ENCODE measurements around the gene KAT2B. TPM values are rescaled to one million over a fixed set of nuclear protein-coding genes. Genes with fewer than 3 reads are reported as not detected.

Gene KAT2B
- total RNA-seq, 4 donors from 2014 or later = 21.3 to 47.0 (median 33.3) TPM

DNA sequence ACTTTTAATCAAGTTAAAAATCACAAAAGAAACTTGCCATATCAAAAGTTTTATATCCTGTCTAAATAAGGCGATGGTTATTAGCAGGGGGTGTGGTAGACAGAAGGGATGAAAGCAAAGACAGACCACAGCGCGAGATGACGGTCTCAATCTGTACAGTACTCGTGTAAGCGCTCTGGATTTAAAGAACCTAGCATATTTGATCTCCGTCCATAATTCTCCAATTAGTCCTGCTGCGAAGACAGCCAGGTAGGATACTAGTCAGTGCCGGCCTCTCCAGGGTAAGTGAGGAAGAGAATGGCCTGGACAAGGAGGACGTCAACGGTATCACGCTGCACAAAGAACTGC, 145.1 kb downstream of the KAT2B start:
- ATAC-seq (ENCODE audit: low FRiP score) = no peak

GRCh38 chr3:20185679-20186599, 145.7 kb downstream of the KAT2B start, which contains the start of gene SGO1:
SGO1 (minus strand) TSS chr3:20186206; CDS start chr3:20184027, 2,179 bp downstream.
- DNase-seq (ENCODE audit: low spot score) = peak; percentile 99
- peak; percentile 100 for ATAC-seq (ENCODE audit: low FRiP score)
- TF ChIP-seq, protein P1, sequence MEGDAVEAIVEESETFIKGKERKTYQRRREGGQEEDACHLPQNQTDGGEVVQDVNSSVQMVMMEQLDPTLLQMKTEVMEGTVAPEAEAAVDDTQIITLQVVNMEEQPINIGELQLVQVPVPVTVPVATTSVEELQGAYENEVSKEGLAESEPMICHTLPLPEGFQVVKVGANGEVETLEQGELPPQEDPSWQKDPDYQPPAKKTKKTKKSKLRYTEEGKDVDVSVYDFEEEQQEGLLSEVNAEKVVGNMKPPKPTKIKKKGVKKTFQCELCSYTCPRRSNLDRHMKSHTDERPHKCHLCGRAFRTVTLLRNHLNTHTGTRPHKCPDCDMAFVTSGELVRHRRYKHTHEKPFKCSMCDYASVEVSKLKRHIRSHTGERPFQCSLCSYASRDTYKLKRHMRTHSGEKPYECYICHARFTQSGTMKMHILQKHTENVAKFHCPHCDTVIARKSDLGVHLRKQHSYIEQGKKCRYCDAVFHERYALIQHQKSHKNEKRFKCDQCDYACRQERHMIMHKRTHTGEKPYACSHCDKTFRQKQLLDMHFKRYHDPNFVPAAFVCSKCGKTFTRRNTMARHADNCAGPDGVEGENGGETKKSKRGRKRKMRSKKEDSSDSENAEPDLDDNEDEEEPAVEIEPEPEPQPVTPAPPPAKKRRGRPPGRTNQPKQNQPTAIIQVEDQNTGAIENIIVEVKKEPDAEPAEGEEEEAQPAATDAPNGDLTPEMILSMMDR (IDR thresholded peaks at IDR 0.05) = no peak

More for the DNA sequence above, 145.1 kb downstream of the KAT2B start:
- DNase-seq (ENCODE audit: low spot score) = no peak
- TF ChIP-seq, protein P1 (IDR thresholded peaks at IDR 0.05) = no peak

GRCh38 chr3:20186600-20187004, 146.4 kb downstream of the KAT2B start:
- TF ChIP-seq, protein P1 (IDR thresholded peaks at IDR 0.05) = no peak
- DNase-seq (ENCODE audit: low spot score) (no peak), ATAC-seq (ENCODE audit: low FRiP score) (no peak)

DNA sequence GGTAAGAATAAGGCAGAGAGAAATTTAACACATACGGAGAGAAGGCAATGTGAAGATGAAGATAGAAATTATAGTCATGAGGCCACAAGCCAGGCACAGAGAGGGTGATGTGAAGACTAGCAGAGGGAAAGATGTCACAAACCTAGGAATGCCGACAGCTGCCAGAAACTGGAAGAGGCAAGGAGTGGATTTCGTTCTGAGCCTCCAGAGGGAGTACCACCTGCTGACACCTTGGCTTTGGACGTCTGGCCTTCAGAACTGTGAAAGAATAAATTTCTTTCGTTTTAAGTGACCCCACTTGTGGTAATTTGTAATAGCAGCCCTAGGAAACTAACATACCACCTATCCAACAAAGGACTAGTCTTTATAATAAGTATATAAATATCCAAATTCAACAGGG, 150.7 kb downstream of the KAT2B start:
- ATAC-seq (ENCODE audit: low FRiP score) (no peak), DNase-seq (ENCODE audit: low spot score) (no peak)
- TF ChIP-seq, protein P1 (IDR thresholded peaks at IDR 0.05) = no peak

DNA sequence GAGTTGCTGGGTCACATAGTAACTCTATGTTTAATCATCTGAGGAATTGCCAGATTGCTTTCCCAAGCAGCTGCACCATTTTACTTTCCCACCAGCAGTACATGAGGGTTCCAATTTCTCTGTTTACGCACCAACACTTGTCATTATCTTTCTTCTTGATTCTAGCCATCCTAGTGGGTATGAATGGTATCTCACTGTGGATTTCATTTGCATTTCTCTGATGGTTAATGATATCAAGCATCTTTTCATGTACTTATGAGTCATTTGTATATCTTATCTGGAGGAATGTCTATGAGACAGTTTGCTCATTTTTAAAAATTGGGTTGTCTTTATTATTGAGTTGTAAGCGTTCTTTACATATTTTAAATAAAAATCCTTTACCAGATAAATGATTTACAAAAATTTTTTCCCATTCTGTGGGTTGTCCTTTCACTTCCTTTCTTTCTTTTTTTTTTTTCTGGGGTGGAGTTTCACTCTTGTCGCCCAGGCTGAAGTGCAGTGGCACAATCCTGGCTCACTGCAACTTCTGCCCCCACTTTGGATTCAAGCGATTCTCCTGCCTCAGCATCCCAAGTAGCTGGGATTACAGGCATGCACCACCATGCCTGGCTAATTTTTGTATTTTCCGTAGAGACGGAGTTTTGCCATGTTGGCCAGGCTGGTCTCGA, 154.7 kb downstream of the KAT2B start:
- ATAC-seq (ENCODE audit: low FRiP score) (no peak), DNase-seq (ENCODE audit: low spot score) (no peak)
- TF ChIP-seq, protein P1 (IDR thresholded peaks at IDR 0.05) = no peak

DNA sequence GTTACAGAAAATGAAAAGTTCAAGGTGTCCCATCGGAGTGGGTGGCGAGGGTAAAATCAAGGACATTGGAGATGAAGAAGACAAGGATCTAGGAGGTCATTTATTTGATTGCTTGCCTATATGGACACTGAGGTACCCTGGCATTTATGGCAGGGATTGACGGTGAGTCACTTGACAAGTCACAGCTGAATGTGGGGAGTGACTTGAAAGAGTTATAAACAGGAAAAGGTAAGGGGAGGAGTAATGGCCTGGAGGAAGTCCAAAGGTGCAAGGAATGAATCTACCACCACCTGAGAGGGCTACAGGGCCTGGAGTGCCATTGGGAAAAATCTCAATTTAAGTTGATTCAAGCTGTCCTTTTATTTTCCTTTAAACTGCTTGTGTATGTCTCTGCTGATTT, 157.5 kb downstream of the KAT2B start:
- DNase-seq (ENCODE audit: low spot score) (no peak), ATAC-seq (ENCODE audit: low FRiP score) (no peak)
- TF ChIP-seq, protein P1 (IDR thresholded peaks at IDR 0.05) = no peak

Data from omental fat pad (tissue), 4 donors.